Astrocyte of the spinal cord (primary cell): ENCODE results near the gene TPX2.
A peak's percentile ranks its signal among the peaks of the same experiment; 100 is the strongest.

Source experiments
- DNase-seq: peaks from one replicate; pipeline ENCODE4 v3.0.0; 2011; ENCODE audit warnings: low read depth, low spot score
- H3K4me3 ChIP-seq: 2 replicates; pipeline ENCODE4 v1.5.1; 2011; ENCODE audit warnings: low read depth, mild to moderate bottlenecking, low read length, moderate library complexity
- in situ Hi-C: cut with HindIII; loops from 2 replicates; pipeline ENCODE4 v1.10.0; 2017; ENCODE audit warnings: low sequenced_read_pairs
- TF ChIP-seq, protein P1 (sequence below): IDR thresholded peaks from 2 replicates; pipeline ENCODE4 v1.5.1; 2012; ENCODE audit warnings: low read depth, mild to moderate bottlenecking, low read length, inconsistent platforms

Gene TPX2

DNA sequence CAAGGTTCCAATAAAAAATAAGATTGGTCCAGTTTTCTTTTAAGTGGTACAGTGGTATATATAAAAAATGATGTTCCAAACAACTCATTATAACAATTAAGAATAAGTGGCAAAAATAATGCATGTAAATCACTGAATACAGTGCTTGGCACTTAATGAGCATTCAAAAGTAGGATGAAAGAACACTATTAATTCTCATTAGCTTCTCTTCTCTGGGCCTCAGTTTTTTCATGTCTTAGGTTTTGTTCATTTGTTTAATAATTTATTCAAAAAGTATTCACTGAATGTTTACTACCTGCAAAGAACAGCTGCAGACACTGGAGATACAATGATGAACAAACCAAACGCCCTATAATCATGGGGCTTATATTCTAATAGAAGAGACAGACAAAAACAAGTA is 37.5 kb upstream of the TPX2 start:
- in situ Hi-C loops, result no loop called here
- DNase-seq, result no peak
- TF ChIP-seq, protein P1, sequence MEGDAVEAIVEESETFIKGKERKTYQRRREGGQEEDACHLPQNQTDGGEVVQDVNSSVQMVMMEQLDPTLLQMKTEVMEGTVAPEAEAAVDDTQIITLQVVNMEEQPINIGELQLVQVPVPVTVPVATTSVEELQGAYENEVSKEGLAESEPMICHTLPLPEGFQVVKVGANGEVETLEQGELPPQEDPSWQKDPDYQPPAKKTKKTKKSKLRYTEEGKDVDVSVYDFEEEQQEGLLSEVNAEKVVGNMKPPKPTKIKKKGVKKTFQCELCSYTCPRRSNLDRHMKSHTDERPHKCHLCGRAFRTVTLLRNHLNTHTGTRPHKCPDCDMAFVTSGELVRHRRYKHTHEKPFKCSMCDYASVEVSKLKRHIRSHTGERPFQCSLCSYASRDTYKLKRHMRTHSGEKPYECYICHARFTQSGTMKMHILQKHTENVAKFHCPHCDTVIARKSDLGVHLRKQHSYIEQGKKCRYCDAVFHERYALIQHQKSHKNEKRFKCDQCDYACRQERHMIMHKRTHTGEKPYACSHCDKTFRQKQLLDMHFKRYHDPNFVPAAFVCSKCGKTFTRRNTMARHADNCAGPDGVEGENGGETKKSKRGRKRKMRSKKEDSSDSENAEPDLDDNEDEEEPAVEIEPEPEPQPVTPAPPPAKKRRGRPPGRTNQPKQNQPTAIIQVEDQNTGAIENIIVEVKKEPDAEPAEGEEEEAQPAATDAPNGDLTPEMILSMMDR, result no peak
- no peak overlapping the region for H3K4me3 ChIP-seq

DNA sequence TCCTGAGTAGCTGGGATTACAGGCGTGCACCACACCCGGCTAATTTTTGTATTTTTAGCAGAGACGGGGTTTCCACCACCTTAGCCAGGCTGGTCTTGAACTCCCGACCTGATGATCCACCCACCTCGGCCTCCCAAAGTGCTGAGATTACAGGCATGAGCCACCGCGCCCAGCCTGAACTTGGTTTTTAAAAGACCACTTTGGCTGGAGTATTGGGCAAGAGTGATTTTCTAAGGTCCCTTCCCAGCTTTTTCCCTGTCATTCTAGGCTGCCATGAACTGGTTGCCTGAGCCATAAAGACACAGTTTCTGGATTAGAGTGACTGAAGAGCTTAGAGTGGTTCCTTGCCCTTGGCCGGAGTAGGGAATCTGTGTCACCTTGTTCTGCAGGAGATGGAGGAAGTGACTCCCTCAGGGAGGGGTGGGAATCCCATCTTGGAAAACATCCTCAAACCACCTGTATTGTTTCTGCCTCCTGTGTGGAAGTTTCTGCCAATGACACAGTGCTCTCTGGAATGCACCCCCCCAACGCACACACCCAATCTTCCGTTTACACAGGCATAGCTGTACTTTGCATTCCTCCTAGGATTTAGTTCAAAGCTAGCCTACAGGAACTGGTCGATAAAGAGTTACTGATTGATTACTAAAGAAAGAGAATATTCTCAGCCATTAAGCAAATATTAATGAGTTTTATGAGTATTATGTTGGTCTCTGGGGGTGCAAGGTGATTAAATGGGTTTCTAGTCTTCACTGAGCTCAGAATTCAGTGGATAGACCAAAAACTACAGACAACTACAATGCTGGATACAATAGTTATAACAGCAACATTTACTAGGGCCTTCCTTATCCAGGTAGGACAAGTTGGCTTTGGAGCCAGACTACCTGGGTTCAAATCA is 34.6 kb upstream of the TPX2 start:
- in situ Hi-C loops, result no loop called here
- TF ChIP-seq, protein P1, result no peak
- DNase-seq, result peak; percentile 74
- H3K4me3 ChIP-seq, result no peak overlapping the region

DNA sequence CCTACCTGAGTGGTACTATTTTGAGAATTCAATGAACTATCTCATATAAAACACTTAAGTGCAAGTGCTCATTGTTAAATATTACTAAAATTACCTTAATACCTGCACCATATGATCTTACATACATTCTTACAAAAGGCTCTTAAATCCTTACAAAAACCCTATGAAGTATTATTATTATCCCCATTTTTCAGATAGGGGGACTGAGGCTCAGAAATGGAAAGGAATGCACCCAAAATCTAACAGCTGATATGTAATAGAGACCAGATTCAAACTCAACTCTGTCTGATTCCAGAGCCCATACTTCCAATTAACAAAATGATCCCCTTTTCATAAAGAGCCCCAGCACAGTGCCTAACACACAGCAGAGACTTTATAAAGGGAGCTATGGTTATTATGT is 33.9 kb upstream of the TPX2 start:
- TF ChIP-seq, protein P1, result no peak
- DNase-seq, result no peak
- H3K4me3 ChIP-seq, result no peak overlapping the region
- in situ Hi-C loops, result no loop called here

DNA sequence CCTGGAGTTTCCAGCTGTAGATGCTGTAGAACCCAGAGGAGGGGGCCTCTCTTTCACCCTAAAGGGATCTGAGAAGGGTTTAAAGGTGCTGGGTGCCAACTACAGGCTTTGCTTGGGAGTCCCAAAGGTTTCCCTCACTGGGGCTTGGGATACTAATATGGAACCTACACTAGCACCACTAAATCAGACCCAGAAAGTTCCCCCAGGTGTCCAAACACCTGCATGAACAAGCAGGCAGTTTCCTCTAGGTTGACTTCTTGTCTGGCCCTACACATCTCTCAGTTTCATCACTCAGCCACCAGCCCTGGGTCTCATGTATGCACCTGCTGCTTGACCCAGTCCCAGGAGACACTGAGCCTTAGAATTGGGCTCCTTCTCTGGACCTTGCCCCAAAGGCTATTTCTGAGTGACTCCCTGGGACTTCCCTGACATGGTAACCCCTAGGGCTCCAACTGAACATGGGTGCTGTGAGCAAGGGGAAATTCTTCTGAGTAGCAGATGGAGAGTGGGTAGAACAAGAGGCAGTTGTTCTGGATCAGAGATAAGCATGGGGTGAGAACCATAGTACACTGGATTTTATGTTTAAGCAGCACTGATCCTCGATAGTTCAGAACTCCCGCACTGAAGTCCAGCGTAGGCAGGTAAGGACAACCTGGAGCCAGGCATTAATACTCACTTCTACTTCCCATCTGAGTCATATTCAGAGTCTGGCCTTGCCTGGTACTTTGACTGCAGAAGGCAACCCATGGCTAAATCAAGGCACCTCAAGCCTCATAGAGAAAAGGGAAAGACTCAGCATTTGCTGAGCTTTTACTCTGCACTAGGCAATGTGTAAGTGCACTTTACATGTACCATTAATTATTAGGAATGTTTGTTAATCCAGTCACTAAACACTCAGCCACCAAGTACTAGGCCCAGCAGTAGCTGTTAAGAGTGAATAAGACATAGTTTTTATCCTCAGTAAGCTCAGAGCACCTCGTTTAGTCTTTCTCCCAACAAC is 33.2 kb upstream of the TPX2 start:
- TF ChIP-seq, protein P1, result no peak
- H3K4me3 ChIP-seq, result no peak overlapping the region
- no peak for DNase-seq
- in situ Hi-C loops, result no loop called here

DNA sequence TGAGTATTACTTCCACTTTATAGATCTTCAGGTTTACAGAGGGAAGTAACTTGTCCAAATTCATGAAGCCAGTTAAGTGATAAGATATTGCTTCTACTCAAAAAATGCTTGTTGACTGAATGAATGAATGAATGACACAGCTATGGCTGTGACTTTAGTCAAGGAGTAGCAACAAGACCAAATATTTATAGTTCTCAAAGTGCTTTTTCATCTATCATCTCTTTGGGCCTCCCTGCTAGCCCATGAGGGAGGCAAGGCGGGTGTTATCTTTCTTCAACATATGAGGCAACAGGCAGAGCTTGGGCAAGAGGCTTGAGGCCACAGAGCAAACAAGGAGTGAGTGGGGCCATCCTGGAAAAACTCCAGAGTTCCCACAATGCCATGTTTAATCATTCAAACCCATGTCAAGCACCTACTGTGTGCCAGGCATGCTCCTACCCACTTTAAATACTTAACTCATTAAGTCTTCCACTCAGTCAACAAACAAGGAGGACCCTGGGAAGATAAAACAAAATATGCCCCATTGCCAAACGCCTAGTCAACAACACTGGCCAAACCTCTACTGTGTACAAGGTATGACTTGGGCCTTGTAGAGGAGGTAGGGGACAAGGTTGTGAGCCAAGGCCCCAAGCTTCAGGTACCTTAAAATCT is 32.4 kb upstream of the TPX2 start:
- DNase-seq, result no peak
- in situ Hi-C loops, result no loop called here
- no peak overlapping the region for H3K4me3 ChIP-seq
- TF ChIP-seq, protein P1, result no peak

DNA sequence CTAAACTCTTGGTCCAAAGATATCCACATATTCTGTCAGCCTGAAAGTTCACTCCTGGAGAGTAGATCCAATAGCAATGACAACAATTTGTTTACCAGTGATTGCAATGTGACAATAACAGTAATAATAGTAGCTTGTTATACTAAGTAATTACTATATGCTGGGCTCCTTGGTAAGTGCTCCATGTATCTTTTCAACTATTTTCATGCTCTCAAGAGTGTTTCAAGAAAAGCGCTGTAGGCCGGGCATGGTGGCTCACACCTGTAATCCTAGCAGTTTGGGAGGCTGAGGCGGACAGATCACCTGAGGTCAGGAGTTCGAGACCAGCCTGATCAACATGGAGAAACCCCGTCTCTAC is 31.9 kb upstream of the TPX2 start:
- in situ Hi-C loops, result no loop called here
- no peak for DNase-seq
- no peak overlapping the region for H3K4me3 ChIP-seq
- TF ChIP-seq, protein P1, result no peak
